ENCODE data around the gene TRAK1.

DNA sequence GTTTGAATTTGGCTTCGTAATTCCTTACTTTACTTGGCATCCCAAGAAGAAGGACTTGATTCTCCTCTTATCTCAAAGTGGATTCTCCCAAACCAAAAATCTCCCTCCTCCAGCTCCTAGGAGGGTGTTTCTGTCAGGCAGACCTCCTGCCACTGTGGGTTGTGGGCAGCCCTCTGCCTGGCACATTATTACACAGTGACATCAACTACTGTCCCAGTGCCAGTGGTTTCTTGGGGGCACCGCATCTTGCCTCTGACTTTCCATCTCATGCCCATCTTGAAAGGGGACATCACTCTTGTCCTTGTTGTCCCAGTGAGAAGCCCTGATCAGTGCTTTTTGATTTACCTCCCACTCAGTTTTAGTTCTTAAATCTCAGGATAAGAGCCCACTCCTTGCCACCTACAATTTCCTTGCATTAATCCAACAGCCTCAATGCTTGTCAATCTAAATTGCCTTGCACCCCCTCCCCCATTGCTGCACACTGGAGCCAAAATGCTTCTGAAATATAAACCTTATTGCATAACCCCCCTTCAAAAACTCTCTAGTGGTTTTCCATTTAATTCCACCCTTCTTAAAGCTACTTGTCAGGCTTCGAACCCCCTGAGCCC is 81.0 kb downstream of the TRAK1 start:
- TF ChIP-seq, protein P1, sequence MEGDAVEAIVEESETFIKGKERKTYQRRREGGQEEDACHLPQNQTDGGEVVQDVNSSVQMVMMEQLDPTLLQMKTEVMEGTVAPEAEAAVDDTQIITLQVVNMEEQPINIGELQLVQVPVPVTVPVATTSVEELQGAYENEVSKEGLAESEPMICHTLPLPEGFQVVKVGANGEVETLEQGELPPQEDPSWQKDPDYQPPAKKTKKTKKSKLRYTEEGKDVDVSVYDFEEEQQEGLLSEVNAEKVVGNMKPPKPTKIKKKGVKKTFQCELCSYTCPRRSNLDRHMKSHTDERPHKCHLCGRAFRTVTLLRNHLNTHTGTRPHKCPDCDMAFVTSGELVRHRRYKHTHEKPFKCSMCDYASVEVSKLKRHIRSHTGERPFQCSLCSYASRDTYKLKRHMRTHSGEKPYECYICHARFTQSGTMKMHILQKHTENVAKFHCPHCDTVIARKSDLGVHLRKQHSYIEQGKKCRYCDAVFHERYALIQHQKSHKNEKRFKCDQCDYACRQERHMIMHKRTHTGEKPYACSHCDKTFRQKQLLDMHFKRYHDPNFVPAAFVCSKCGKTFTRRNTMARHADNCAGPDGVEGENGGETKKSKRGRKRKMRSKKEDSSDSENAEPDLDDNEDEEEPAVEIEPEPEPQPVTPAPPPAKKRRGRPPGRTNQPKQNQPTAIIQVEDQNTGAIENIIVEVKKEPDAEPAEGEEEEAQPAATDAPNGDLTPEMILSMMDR (optimal IDR thresholded peaks at IDR 0.05 in 1 of 3, IDR thresholded peaks at IDR 0.05 in 1 of 3, conservative IDR thresholded peaks at IDR 0.05 in 1 of 3; ENCODE audit: extremely low read depth in 1 of 3, insufficient read depth in 2 of 3, low read length in 3 of 3), result no peak
- no peak for TF ChIP-seq EZH2 (IDR thresholded peaks at IDR 0.05; ENCODE audit: low read length)
